HFFc6 (cell line): ENCODE data around the gene NTNG1. TPM values are rescaled to one million over a fixed set of nuclear protein-coding genes. Genes with fewer than 3 reads are reported as not detected.
A peak's percentile ranks its signal among the peaks of the same experiment; 100 is the strongest.

Experiments used
- DNase-seq: peaks from one replicate; pipeline ENCODE4 v3.0.0-alpha.2; 2018
- H3K27ac Mint-ChIP-seq: 2 replicates; pipeline ENCODE4 v1.8.0; 2020; ENCODE audit warnings: mild to moderate bottlenecking, mixed read lengths
- H3K27me3 Mint-ChIP-seq: 2 replicates; pipeline ENCODE4 v1.8.0; 2021; ENCODE audit warnings: mild to moderate bottlenecking, moderate library complexity, mixed read lengths; ENCODE audit not compliant: insufficient read depth
- H3K36me3 Mint-ChIP-seq: 2 replicates; pipeline ENCODE4 v1.8.0; 2021; ENCODE audit warnings: low read depth, mixed read lengths
- H3K4me1 Mint-ChIP-seq: 2 replicates; pipeline ENCODE4 v1.8.0; 2020; ENCODE audit warnings: low read depth, mixed read lengths
- H3K4me3 Mint-ChIP-seq: 2 replicates; pipeline ENCODE4 v1.8.0; 2020; ENCODE audit warnings: mild to moderate bottlenecking, moderate library complexity, mixed read lengths
- H3K9me3 Mint-ChIP-seq: 2 replicates; pipeline ENCODE4 v1.8.0; 2020; ENCODE audit warnings: mild to moderate bottlenecking, mixed read lengths
- CTCF ChIP-seq: fragments of 200-600 bp; sonication (generic); IDR thresholded peaks from 2 replicates; pipeline ENCODE4 v1.5.0; 2021; ENCODE audit warnings: antibody characterized with exemption, mild to moderate bottlenecking
- total RNA-seq, 6 experiments: library from RNA; stranded (reverse); fragmentation: NEBNext Ultra II Directional; extraction: Animal tissue kit (Norgen Biotek cat#: 25700); gene quantifications; 2 replicates in 1 of 6; 3 replicates in 5 of 6; pipeline ENCODE4 v1.2.3, GENCODE V29; 2021

The NTNG1 gene
- total RNA-seq, 6 experiments from 2014 or later: 1.3 to 8.0 (median 2.2) TPM

GRCh38 chr1:107123741-107124140 lies 17.1 kb upstream of the NTNG1 start:
- Mint-ChIP-seq H3K36me3 (no peaks in the 10 kb centered on the region), H3K27me3 (no peaks in the 10 kb centered on the region; the same call in 1 of the 2 replicates), H3K9me3 (no peaks in the 10 kb centered on the region), H3K4me3 (no peak overlapping the region), H3K27ac (no peak overlapping the region), H3K4me1 (no peaks in the 10 kb centered on the region)
- DNase-seq: no peak
- TF ChIP-seq CTCF: no peak

- TF ChIP-seq CTCF: no peak
- H3K4me3 Mint-ChIP-seq: no peak overlapping the region
- no peaks in the 10 kb centered on the region; the same call in 1 of the 2 replicates for H3K27me3 Mint-ChIP-seq
- no peak for DNase-seq
- H3K36me3 Mint-ChIP-seq: no peaks in the 10 kb centered on the region
- H3K4me1 Mint-ChIP-seq: no peaks in the 10 kb centered on the region
- H3K9me3 Mint-ChIP-seq: no peaks in the 10 kb centered on the region
- no peak overlapping the region for H3K27ac Mint-ChIP-seq
Measured at GRCh38 chr1:107124694-107125093, 16.1 kb upstream of the NTNG1 start.

GRCh38 chr1:107132195-107132594 lies 8.6 kb upstream of the NTNG1 start:
- no peaks in the 10 kb centered on the region for H3K36me3 Mint-ChIP-seq
- H3K4me1 Mint-ChIP-seq: no peaks in the 10 kb centered on the region
- no peaks in the 10 kb centered on the region for H3K9me3 Mint-ChIP-seq
- TF ChIP-seq CTCF: no peak
- DNase-seq: no peak
- no peak overlapping the region for H3K27ac Mint-ChIP-seq
- no peak overlapping the region for H3K4me3 Mint-ChIP-seq
- H3K27me3 Mint-ChIP-seq: peaks cover 5% of the 10 kb centered on the region; the same call in 1 of the 2 replicates

GRCh38 chr1:107132780-107133179 lies 8.1 kb upstream of the NTNG1 start:
- Mint-ChIP-seq H3K4me1 (peaks cover 4% of the 10 kb centered on the region), H3K27me3 (peaks cover 5% of the 10 kb centered on the region), H3K36me3 (no peaks in the 10 kb centered on the region), H3K9me3 (no peaks in the 10 kb centered on the region), H3K4me3 (no peak overlapping the region), H3K27ac (no peak overlapping the region)
- TF ChIP-seq CTCF: no peak
- no peak for DNase-seq

- DNase-seq: peak; percentile 32
- Mint-ChIP-seq H3K36me3 (no peaks in the 10 kb centered on the region), H3K27me3 (peaks cover 5% of the 10 kb centered on the region), H3K4me3 (no peak overlapping the region), H3K4me1 (peaks cover 30% of the 10 kb centered on the region), H3K27ac (no peak overlapping the region), H3K9me3 (no peaks in the 10 kb centered on the region)
- no peak for TF ChIP-seq CTCF
Measured at GRCh38 chr1:107135463-107135862, 5.4 kb upstream of the NTNG1 start.

GRCh38 chr1:107138166-107138565 lies 2.7 kb upstream of the NTNG1 start:
- no peak for DNase-seq
- H3K27me3 Mint-ChIP-seq: peaks cover 2% of the 10 kb centered on the region; the same call in 1 of the 2 replicates
- H3K36me3 Mint-ChIP-seq: no peaks in the 10 kb centered on the region
- 0 out of 2 replicates have a peak overlapping the region, but pooled peaks have one; percentile 18 for H3K4me3 Mint-ChIP-seq
- no peaks in the 10 kb centered on the region for H3K9me3 Mint-ChIP-seq
- peak overlapping the region; percentile 37; the same call in 1 of the 2 replicates for H3K27ac Mint-ChIP-seq
- TF ChIP-seq CTCF: no peak
- peaks cover 44% of the 10 kb centered on the region for H3K4me1 Mint-ChIP-seq
